Natural killer cell (primary cell): ENCODE results near the gene XPNPEP2. TPM values are rescaled to one million over a fixed set of nuclear protein-coding genes. Genes with fewer than 3 reads are reported as not detected.

Source experiments
- ATAC-seq, 3 donors: fragments of 150-1000 bp in 2 of 3; fragments of 200-7000 bp in 1 of 3; cut with Tn5 transposase; 1 replicate in 1 of 3; 2 replicates in 2 of 3; pipeline ENCODE4 v1.10.0; 2021; ENCODE audit warnings: mild to moderate bottlenecking in 2 of 3, moderate library complexity in 2 of 3
- DNase-seq, 2 donors: peaks; one replicate each; pipeline versions ENCODE4 v3.0.0 to v3.0.0-alpha.2; 2013 to 2021; ENCODE audit warnings: mixed read lengths in 1 of 2
- H3K27ac ChIP-seq: one replicate; pipeline ENCODE4 v1.5.1; 2013; ENCODE audit warnings: mild to moderate bottlenecking, low read length
- H3K27me3 ChIP-seq: one replicate; pipeline ENCODE4 v1.6.1; 2013; ENCODE audit warnings: low read length; ENCODE audit not compliant: control insufficient read depth, insufficient read depth
- H3K36me3 ChIP-seq: one replicate; pipeline ENCODE4 v1.6.1; 2013; ENCODE audit warnings: low read length; ENCODE audit not compliant: control insufficient read depth, insufficient read depth
- H3K4me1 ChIP-seq: one replicate; pipeline ENCODE4 v1.6.1; 2013; ENCODE audit warnings: low read length; ENCODE audit not compliant: control insufficient read depth, insufficient read depth
- H3K4me3 ChIP-seq: one replicate; pipeline ENCODE4 v1.5.1; 2013; ENCODE audit warnings: low read length
- H3K9me3 ChIP-seq: one replicate; pipeline ENCODE4 v1.6.1; 2013; ENCODE audit warnings: low read length; ENCODE audit not compliant: control insufficient read depth, insufficient read depth
- H3K27ac Mint-ChIP-seq, 2 donors: one replicate each; pipeline ENCODE4 v1.8.0; 2022; ENCODE audit warnings: mild to moderate bottlenecking in 2 of 2, mixed read lengths in 2 of 2, moderate library complexity in 1 of 2
- H3K27me3 Mint-ChIP-seq, 2 donors: one replicate each; pipeline ENCODE4 v1.8.0; 2022; ENCODE audit warnings: low read depth in 2 of 2, mixed read lengths in 2 of 2
- H3K36me3 Mint-ChIP-seq: one replicate; pipeline ENCODE4 v1.8.0; 2022; ENCODE audit warnings: mixed read lengths
- H3K4me1 Mint-ChIP-seq, 2 donors: one replicate each; pipeline ENCODE4 v1.8.0; 2022; ENCODE audit warnings: mixed read lengths in 2 of 2
- H3K4me3 Mint-ChIP-seq: one replicate; pipeline ENCODE4 v1.8.0; 2022; ENCODE audit warnings: mild to moderate bottlenecking, moderate library complexity, mixed read lengths
- H3K9me3 Mint-ChIP-seq, 2 donors: one replicate each; pipeline ENCODE4 v1.8.0; 2022; ENCODE audit warnings: mixed read lengths in 2 of 2
- CTCF ChIP-seq: fragments of 200-600 bp; IDR thresholded peaks from one replicate; pipeline ENCODE4 v1.8.0; 2022; ENCODE audit warnings: antibody characterized with exemption
- WGBS: methylation state at CpG from one replicate; pipeline ENCODE4 v1.1.7; 2013; ENCODE audit warnings: missing lambda C conversion rate; ENCODE audit not compliant: insufficient coverage; 5-methylcytosine and 5-hydroxymethylcytosine counted together
- intact Hi-C: fragments of 100-400 bp; cut with micrococcal nuclease; formaldehyde crosslinking; loops from one replicate; pipeline ENCODE4 v1.14.2; 2022
- total RNA-seq, 4 donors: library from RNA; stranded (reverse); fragments of 120-200 nt in 1 of 4; gene quantifications; one replicate each; pipeline versions ENCODE4 v1.2.3 to v1.2.4, GENCODE V29; 2013 to 2022

Gene XPNPEP2
- total RNA-seq, 3 donors from 2014 or later (not counting 1 experiment from before 2014, with no cell fraction given): 0.96 to 2.6 (median 1.6) TPM

- H3K9me3 ChIP-seq: no peaks in the 10 kb centered on the region
- Mint-ChIP-seq H3K36me3 (no peaks in the 10 kb centered on the region), H3K4me3 (peak overlapping the region; percentile 49), H3K27me3 (no peaks in the 10 kb centered on the region), H3K4me1 (peaks cover 66% of the 10 kb centered on the region in 2 donors), H3K27ac (peak overlapping the region; percentile 82 to 88), H3K9me3 (no peaks in the 10 kb centered on the region)
- no peaks in the 10 kb centered on the region for H3K36me3 ChIP-seq
- no peaks in the 10 kb centered on the region for H3K27me3 ChIP-seq
- peak overlapping the region; percentile 35 for H3K27ac ChIP-seq
- peaks cover 66% of the 10 kb centered on the region for H3K4me1 ChIP-seq
- WGBS: 42% methylated on average over 20 of the region's 22 CpGs
- intact Hi-C loops: loop anchor here (1.0 kb wide), 1 partner anchor 117 kb away; no protein-coding TSS in a partner anchor
- DNase-seq (peak in 1 of 2 donors; percentile 23), ATAC-seq (peak in 1 of 3 donors; percentile 22)
- TF ChIP-seq CTCF: peak; percentile 25
- no peak overlapping the region for H3K4me3 ChIP-seq
These were observed 15.6 kb downstream of the XPNPEP2 start for GRCh38 chrX:129754056-129755024.

GRCh38 chrX:129755779-129756650 lies 17.2 kb downstream of the XPNPEP2 start:
- Histone ChIP-seq H3K27ac (peak overlapping the region; percentile 76), H3K9me3 (no peaks in the 10 kb centered on the region), H3K4me3 (peak overlapping the region; percentile 10), H3K27me3 (no peaks in the 10 kb centered on the region), H3K4me1 (peaks cover 83% of the 10 kb centered on the region), H3K36me3 (no peaks in the 10 kb centered on the region)
- peaks cover 82 to 83% of the 10 kb centered on the region in 2 donors for H3K4me1 Mint-ChIP-seq
- no peaks in the 10 kb centered on the region for H3K36me3 Mint-ChIP-seq
- H3K4me3 Mint-ChIP-seq: peak overlapping the region; percentile 73
- WGBS: 34% methylated on average over 18 of the region's 18 CpGs
- no peaks in the 10 kb centered on the region for H3K27me3 Mint-ChIP-seq
- peak overlapping the region; percentile 82 to 88 for H3K27ac Mint-ChIP-seq
- no peaks in the 10 kb centered on the region for H3K9me3 Mint-ChIP-seq
- no peak for TF ChIP-seq CTCF
- intact Hi-C loops: loop anchor here (2.0 kb wide), 1 partner anchor 67 kb away; no protein-coding TSS in a partner anchor
- ATAC-seq: peak in 2 of 3 donors; percentile 25 to 55
- peak in 1 of 2 donors; percentile 59 for DNase-seq

DNA sequence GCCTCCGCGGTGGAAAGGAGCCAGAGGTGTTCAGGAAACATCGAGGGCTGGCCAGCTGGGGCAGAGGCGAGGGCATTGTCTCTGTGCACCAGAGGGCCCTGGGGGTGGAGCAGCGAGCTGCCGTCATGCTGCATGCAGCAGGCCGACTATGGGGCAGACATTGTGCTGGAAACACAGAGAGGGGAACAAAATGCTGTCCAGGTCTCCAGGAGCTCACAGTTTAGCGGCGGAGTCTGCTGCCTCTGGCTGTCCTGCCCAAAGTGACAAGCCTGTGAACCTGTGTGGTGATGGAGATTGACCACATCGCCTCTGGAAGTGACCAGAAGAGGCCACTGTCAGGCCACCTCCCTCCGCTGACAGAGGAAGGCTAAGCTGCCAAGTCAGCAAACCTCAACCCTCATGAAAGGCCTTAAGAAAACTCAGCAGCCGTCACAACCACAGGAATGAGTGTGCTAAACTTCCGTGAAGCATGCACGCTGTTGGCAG lies 20.8 kb downstream of the XPNPEP2 start:
- ATAC-seq (peak; percentile 71 to 84 (median 76)), DNase-seq (peak; percentile 47 to 81)
- Mint-ChIP-seq H3K4me3 (peak overlapping the region; percentile 53), H3K27ac (peak overlapping the region; percentile 85 to 87), H3K4me1 (peaks cover 55 to 64% of the 10 kb centered on the region in 2 donors), H3K27me3 (no peaks in the 10 kb centered on the region), H3K9me3 (no peaks in the 10 kb centered on the region), H3K36me3 (no peaks in the 10 kb centered on the region)
- peaks cover 68% of the 10 kb centered on the region for H3K4me1 ChIP-seq
- 6% methylated on average over 14 of the region's 14 CpGs for WGBS
- no peak for TF ChIP-seq CTCF
- intact Hi-C loops: loop anchor here (1.0 to 2.0 kb wide), 2 partner anchors 10 to 21 kb away; no protein-coding TSS in a partner anchor
- no peaks in the 10 kb centered on the region for H3K36me3 ChIP-seq
- peak overlapping the region; percentile 68 for H3K27ac ChIP-seq
- H3K27me3 ChIP-seq: no peaks in the 10 kb centered on the region
- no peaks in the 10 kb centered on the region for H3K9me3 ChIP-seq
- H3K4me3 ChIP-seq: no peak overlapping the region
